Measurements from ENCODE around the gene ROBO1. TPM values are rescaled to one million over a fixed set of nuclear protein-coding genes. Genes with fewer than 3 reads are reported as not detected.

The ROBO1 gene
- total RNA-seq, 1 donor from 2014 or later = 13.4 TPM

DNA sequence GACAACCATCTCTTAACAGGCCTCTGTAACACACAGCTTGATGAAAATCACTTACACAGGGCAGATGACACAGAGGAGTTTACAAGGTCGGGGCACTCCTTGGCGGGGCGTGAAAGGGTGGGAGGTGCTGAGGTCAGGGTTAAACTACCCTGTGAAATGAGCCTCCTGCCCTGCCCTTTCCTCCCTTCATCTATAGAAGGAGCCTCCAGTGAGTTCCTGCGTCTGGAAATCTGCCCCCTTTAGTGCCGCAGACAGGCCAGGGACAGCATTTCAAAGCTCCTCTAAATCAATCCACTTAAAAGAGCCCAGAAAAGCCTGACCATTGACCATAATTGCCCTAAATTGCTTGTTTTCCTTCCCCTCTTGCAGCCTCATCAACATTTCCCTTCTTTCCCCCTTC lies 1.9 kb downstream of the ROBO1 start:
- TF ChIP-seq, protein P1, sequence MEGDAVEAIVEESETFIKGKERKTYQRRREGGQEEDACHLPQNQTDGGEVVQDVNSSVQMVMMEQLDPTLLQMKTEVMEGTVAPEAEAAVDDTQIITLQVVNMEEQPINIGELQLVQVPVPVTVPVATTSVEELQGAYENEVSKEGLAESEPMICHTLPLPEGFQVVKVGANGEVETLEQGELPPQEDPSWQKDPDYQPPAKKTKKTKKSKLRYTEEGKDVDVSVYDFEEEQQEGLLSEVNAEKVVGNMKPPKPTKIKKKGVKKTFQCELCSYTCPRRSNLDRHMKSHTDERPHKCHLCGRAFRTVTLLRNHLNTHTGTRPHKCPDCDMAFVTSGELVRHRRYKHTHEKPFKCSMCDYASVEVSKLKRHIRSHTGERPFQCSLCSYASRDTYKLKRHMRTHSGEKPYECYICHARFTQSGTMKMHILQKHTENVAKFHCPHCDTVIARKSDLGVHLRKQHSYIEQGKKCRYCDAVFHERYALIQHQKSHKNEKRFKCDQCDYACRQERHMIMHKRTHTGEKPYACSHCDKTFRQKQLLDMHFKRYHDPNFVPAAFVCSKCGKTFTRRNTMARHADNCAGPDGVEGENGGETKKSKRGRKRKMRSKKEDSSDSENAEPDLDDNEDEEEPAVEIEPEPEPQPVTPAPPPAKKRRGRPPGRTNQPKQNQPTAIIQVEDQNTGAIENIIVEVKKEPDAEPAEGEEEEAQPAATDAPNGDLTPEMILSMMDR (IDR thresholded peaks at IDR 0.05) = no peak
- no peaks in the 10 kb centered on the region for H3K4me1 ChIP-seq
- no peak overlapping the region for H3K4me3 ChIP-seq
- H3K36me3 ChIP-seq = no peaks in the 10 kb centered on the region
- no peak for DNase-seq (ENCODE audit: low spot score in 2 of 2)
- intact Hi-C loops (cut with DNase I) = no loop called here
- H3K9me3 ChIP-seq = no peaks in the 10 kb centered on the region
- no peak overlapping the region for H3K27ac ChIP-seq
- no peaks in the 10 kb centered on the region for H3K27me3 ChIP-seq

DNA sequence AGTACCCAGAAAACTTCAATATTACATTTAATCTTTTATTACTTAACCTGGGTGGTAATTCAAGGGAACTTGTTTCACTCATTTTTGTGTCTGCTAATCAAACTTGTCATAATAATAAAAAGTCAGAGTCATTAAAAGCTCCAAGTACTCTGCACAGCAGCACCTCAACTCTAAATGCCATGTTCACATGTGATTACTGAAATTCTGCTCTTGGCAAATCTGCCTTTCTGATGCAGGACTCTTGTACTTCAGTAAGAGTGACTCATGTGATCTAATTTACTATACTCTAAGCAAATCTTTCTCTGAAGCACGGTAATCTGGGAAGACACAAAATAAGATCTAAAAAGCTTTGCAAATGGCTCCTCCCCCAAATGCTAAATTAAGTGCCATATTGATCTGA lies 6.4 kb downstream of the ROBO1 start:
- Histone ChIP-seq H3K27ac (no peak overlapping the region), H3K36me3 (no peaks in the 10 kb centered on the region), H3K27me3 (no peaks in the 10 kb centered on the region), H3K4me1 (no peaks in the 10 kb centered on the region), H3K9me3 (no peaks in the 10 kb centered on the region), H3K4me3 (no peak overlapping the region)
- intact Hi-C loops (cut with DNase I) = no loop called here
- TF ChIP-seq, protein P1 (IDR thresholded peaks at IDR 0.05) = no peak
- DNase-seq (ENCODE audit: low spot score in 2 of 2) = no peak

DNA sequence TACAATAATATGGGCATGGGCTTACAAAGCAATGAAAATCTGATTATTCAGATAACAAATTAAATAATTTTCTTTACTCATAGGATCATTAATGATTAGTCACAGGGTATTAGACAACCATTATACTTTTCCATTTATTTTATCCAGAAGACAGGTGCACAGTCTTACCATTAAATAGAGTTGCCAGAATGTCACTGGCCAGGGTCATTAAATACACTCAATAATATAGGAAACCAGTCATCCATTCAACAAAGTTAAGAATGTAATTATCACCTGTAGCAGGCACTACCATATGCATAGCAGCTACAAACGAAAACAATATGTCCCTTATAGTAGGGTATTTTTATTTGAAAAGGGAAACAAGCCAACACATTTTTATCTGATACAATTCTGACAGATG lies 16.1 kb downstream of the ROBO1 start:
- Histone ChIP-seq H3K4me1 (no peaks in the 10 kb centered on the region), H3K27ac (no peak overlapping the region), H3K27me3 (no peaks in the 10 kb centered on the region), H3K36me3 (no peaks in the 10 kb centered on the region), H3K9me3 (no peaks in the 10 kb centered on the region), H3K4me3 (no peak overlapping the region)
- DNase-seq (ENCODE audit: low spot score in 2 of 2) = no peak
- intact Hi-C loops (cut with DNase I) = no loop called here
- TF ChIP-seq, protein P1 (IDR thresholded peaks at IDR 0.05) = no peak

DNA sequence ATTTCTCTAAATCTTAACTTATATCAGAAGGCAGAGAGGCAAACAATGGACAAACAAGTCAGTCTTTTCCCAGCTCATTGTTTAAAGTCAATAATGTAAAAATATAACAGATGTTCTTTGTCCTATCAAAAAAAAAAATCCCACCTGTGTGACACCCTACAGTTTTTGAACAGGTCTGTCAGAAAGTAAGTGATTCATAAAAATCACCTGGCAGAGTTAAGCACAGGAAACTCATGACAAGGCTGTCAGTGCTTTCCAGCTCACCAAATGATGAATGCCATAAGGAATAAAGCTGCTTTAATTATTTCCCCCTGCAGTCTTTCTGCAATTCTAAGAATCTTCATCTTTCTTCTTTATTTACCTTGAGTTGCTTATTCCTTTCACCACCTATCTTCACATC lies 30.3 kb downstream of the ROBO1 start:
- H3K27me3 ChIP-seq = no peaks in the 10 kb centered on the region
- intact Hi-C loops (cut with DNase I) = no loop called here
- no peaks in the 10 kb centered on the region for H3K4me1 ChIP-seq
- no peak overlapping the region for H3K27ac ChIP-seq
- no peak overlapping the region for H3K4me3 ChIP-seq
- no peaks in the 10 kb centered on the region for H3K9me3 ChIP-seq
- no peak for DNase-seq (ENCODE audit: low spot score in 2 of 2)
- TF ChIP-seq, protein P1 (IDR thresholded peaks at IDR 0.05) = no peak
- no peaks in the 10 kb centered on the region for H3K36me3 ChIP-seq

DNA sequence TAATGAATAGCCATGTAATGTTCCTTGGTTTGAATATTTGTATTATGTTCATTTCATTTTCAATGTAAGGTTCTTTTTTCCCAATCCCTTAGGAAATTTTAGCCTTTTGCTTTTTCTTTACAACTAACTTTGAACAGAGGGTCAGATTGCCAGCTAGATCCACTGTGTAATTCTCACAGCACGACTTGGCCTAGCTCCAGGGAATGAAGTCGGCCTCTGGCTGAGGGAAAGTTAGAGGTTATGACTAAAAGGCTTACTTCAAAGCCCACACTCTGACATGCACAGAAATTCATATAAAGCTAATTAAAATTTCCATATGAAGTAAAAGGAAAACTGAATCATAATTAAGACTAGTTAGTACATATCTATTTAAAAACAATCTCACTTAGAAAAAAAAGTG lies 38.7 kb downstream of the ROBO1 start:
- H3K4me1 ChIP-seq = no peaks in the 10 kb centered on the region
- intact Hi-C loops (cut with DNase I) = no loop called here
- no peak for DNase-seq (ENCODE audit: low spot score in 2 of 2)
- no peak overlapping the region for H3K27ac ChIP-seq
- H3K36me3 ChIP-seq = no peaks in the 10 kb centered on the region
- no peak overlapping the region for H3K4me3 ChIP-seq
- H3K9me3 ChIP-seq = no peaks in the 10 kb centered on the region
- TF ChIP-seq, protein P1 (IDR thresholded peaks at IDR 0.05) = no peak
- no peaks in the 10 kb centered on the region for H3K27me3 ChIP-seq

DNA sequence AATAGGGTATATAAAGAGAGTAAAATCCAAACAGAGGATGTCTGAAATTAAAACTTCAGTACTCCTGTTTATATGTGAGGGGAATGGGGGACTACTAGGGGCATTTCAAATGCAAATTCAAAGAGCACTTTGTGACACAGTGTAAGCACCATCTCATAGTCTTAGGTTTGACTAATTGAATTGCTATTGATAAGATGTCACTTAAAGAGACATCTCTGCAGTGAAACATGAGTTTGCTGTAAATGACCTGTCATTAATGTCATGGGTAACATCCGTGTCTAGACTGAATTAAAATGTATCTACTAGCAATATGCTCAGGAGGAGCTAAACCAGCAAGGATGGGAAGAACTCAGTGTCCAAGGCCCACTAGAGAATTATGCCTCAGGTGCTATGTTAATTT lies 41.0 kb downstream of the ROBO1 start:
- no peaks in the 10 kb centered on the region for H3K4me1 ChIP-seq
- H3K27ac ChIP-seq = no peak overlapping the region
- intact Hi-C loops (cut with DNase I) = no loop called here
- no peaks in the 10 kb centered on the region for H3K27me3 ChIP-seq
- no peak for DNase-seq (ENCODE audit: low spot score in 2 of 2)
- H3K4me3 ChIP-seq = no peak overlapping the region
- TF ChIP-seq, protein P1 (IDR thresholded peaks at IDR 0.05) = no peak
- no peaks in the 10 kb centered on the region for H3K36me3 ChIP-seq
- H3K9me3 ChIP-seq = no peaks in the 10 kb centered on the region

Data from ascending aorta (tissue), 2 donors.